HG03520 (cell line): ENCODE data around the gene KRTAP10-10.
"Not testable (repeated sequence)": the region's sequence is repeated elsewhere in the genome, so short reads cannot be mapped to it uniquely, and the experiment has no call there.

Experiments
- ATAC-seq: cut with Tn5 transposase; IDR thresholded peaks from one replicate; pipeline ENCODE4 v1.9.1; 2021; ENCODE audit warnings: mild to moderate bottlenecking, moderate library complexity; ENCODE audit not compliant: unreplicated experiment

KRTAP10-10 gene

DNA sequence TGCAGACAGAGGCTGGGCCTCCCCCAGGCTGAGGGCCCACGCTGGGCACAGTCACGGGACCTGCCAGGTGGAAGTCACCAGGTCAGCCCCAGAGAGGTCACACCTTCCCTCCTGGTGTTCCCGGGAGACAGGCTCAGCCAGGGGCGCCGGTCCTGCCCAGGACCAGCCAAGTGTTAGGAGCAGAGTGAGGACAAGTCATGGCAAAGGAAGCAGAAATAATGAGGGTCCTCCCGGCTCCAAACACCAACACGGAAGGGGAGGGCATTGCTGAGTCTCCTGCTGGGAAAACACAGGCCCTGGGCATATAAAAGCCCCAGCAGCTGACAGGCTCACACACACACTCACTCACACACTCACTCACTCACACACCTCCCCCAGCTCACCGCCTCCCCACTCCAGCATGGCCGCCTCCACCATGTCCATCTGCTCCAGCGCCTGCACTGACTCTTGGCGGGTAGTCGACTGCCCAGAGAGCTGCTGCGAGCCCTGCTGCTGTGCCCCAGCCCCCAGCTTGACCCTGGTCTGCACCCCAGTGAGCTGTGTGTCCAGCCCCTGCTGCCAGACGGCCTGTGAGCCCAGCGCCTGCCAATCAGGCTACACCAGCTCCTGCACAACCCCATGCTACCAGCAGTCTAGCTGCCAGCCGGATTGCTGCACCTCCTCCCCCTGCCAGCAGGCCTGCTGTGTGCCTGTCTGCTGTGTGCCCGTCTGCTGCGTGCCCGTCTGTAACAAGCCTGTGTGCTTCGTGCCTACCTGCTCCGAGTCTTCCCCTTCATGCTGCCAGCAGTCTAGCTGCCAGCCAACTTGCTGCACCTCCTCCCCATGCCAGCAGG lies at the start of gene KRTAP10-10:
Gene KRTAP10-10, plus strand, starts transcription at position 339 of the 833 bp plus-strand sequence. Its CDS starts 62 bp downstream, at position 401.
- ATAC-seq = no peak

DNA sequence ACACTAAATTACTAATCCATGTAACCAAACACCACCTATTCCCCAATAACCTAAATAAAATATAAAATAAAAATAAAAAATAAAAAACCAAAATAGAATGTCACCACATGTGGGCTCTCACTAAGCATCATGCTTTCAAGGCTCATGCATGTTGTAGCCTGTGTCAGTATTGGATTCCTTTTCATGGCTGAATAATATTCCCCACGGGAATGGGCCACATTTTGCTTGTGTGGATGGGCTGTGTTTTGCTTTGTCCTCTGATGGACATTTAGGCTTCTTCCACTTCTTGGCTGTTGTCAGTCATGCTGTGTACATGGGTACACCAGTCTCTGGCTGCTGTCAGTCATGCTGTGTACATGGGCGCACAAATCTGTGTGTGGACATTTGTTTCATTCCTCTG lies 48.1 kb upstream of the KRTAP10-10 start:
- ATAC-seq = no peak

DNA sequence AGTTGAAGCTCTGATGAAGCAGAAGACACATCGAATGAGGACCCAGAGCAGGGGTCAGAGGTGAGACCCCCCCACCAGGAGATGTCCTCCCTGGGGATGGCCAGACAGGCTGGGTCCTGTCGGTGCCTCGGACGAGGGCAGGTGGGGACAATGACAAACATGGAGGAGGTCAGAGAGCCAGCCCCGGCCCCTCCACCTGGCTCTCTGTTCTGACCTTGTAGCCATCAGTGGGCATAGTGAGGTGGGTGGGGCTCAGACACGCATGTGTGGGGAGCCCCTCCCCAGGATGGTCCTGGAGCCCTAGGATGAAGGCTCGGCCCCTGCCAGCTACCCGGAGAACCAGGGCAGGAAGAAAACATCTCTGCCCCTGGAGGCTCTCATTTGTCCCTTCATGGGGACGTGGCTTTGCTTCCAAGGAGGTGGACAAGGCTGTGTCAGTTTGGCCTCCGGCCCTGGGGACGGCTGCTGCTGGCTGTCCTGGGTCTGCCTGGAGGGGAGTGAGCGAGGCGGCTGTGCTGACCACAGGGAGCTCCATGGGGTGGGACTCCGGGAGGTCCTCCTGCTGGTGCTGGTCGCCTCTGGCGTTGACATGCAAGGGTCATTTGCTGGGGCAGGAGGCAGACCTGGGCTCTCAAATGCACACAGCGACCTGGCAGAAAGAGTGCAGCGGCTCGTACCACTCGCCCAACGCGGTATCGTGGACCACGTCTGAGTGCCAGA lies 47.4 kb upstream of the KRTAP10-10 start:
- ATAC-seq = no peak

GRCh38 chr21:44590311-44590721 lies 46.8 kb upstream of the KRTAP10-10 start:
- no peak for ATAC-seq

DNA sequence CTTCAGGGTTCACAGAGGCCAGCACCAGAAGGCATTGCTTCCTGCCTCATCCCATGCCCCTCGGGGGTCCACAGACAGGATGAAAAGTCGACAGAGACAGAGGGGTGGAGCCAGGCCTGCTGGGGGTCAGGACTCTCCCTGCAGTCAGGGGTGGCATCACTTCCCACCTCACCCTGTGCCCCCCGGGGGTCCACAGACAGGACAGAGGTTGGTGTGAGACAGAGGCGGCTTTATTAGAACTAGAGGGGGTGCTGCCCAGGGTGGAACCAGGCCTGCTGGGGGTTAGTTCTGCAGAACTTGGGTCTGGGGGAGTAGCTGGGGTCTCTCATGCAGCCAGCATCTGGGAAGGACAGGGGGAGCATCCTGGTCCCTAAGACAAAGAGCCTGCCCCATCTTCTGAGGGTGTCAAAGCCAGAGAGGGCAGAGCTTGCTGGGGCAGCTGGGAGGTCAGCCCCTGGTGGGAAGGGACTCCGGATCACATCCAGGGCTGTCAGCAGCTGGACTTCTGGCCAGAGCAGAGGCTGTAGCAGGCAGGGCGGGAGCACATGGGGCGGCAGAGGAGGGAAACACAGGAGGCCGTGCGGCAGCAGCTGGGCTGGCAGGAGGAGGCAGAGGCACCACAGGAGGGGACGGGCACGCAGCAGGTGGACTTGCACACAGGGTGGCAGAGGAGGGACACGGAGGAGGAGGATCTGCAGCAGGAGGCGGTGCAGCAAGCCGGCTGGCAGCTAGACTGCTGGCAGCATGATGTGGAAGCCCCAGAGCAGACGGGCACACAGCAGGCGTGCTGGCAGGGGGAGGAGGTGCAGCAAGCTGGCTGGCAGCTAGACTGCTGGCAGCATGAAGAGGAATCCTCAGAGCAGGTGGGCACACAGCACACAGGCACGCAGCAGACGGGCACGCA lies 46.0 kb upstream of the KRTAP10-10 start:
- not testable (repeated sequence) for ATAC-seq

DNA sequence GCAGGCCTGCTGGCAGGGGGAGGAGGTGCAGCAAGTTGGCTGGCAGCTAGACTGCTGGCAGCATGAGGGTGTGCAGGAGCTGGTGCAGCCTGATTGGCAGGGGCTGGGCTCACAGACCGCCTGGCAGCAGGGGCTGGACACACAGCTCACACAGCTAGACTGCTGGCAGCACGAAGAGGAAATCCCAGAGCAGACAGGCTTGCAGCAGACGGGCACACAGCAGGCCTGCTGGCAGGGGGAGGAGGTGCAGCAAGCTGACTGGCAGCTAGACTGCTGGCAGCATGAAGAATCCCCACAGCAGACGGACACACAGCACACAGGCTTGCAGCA lies 45.4 kb upstream of the KRTAP10-10 start:
- not testable (repeated sequence) for ATAC-seq

DNA sequence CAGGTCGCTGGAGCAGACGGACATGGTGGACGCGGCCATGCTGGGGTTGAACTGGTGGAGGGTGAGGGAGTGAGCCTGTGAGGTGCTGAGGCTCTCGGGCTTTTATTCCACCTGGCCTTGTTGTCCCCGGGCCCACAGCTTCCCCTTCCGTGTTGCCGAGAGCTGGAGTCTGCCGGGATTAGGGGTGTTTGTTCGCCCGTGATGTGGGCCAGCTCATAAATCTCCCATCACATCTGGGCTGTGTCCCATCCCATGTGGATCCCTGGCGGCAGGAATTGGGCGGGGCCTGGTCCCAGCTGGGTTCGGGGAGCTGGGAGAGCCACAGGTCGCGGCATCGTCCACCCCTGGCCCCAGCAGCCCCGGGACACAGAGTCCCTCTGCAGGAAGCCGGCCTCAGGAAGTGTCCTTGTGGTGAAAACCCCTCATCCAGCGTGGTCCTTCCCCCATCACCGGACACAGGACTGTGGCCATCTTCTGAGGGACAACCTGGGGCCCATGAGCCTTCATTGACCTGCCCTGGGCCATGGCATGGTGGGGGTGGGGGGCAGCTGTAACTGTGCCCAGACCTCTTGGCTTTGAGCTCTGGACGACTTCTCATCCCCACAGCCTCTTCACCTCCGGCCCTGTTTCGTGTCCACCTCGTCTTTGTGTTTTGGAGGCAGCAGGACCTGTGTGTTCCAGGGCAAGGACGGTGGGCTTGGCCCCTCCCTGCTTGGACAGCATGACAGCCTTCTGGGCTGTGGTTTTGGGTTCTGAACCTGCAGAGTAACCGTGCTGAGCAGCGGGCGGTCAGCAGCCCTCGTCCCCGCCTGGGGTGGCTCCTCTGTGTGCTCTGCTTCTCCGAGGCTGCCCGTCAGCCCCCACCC lies 44.5 kb upstream of the KRTAP10-10 start, which contains the start of gene KRTAP10-6:
Gene KRTAP10-6, minus strand, starts transcription at position 60 of the 866 bp plus-strand sequence. Its CDS starts 21 bp downstream, at position 39.
- ATAC-seq = no peak

GRCh38 chr21:44593598-44594405 lies 43.4 kb upstream of the KRTAP10-10 start:
- no peak for ATAC-seq

- no peak for ATAC-seq
Measured at GRCh38 chr21:44594406-44594916, 42.7 kb upstream of the KRTAP10-10 start.

DNA sequence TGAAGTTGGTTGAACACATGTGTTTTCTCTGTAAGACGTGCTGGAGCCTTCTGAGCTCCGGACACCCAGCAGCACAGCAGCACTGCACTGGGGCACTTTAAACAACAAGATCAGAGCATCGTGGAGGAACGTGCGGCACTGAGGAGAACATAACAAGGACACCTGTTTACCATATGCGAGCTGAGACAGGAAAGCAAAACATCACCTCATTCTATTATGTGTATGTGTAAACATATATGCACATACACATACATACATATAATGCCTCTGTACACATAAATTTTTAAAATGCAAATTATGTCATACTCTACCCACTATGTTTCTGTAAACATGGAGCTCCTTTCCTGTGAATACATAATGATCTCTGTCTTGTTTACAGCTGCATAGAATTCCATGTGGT lies 41.6 kb upstream of the KRTAP10-10 start:
- no peak for ATAC-seq

DNA sequence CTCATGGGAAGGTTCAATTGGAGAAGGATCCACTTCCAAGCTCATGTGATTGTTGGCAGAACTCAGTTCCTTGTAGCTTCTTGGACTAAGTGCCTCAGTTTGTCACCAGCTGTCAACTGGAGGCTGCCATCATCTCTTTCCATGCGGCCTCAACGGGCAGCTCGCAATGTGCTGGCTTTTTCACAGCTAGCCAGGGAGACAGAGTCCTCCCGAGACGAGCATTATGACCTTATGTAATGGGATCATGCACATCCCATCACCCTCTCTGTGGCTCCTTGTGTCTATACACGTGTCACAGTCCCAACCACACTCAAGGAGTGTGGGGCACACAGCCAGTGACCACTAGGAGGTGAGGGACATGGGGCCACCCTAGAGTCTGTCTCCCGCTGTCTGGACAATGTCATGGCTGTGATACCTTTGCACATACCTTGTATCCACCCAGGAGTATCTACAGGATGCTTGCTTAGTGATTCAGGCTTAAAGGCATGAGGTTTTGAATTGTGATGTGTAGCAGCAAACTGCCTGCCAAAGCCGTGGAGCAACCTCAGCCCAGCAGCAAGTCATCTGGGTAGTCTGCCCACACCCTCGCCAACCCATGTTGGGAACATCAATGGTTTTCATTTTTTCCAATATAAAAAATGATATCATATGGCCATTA lies 41.0 kb upstream of the KRTAP10-10 start:
- ATAC-seq = no peak

- ATAC-seq = no peak
Measured at GRCh38 chr21:44598061-44598460, 39.1 kb upstream of the KRTAP10-10 start.

- no peak for ATAC-seq
Measured at GRCh38 chr21:44599264-44600029, 37.7 kb upstream of the KRTAP10-10 start.

DNA sequence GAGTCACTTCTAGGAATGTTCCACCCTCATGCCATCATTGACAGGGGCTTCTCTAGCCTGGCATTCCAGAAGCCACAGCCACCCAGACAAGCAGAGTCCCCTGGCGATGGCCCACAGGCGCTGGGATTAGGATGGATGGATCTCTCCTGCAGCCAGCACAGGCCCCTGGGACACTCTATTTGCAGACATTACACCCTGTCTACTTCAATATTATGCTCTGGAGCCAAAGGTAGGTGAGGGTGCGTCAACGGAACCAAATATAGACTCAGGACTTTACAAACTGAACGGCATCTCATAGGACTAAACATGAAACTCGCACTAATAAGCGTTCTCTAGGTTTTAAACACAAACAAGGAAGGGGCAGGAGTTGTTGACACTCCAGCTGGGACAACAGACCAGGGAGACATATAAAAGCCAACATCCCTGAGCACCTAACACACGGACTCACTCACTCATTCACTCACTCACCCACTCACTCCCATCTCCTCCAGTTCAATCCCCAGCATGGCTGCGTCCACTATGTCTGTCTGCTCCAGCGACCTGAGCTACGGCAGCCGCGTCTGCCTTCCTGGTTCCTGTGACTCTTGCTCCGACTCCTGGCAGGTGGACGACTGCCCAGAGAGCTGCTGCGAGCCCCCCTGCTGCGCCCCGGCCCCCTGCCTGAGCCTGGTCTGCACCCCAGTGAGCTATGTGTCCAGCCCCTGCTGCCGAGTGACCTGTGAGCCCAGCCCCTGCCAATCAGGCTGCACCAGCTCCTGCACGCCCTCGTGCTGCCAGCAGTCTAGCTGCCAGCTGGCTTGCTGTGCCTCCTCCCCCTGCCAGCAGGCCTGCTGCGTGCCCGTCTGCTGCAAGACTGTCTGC lies 36.8 kb upstream of the KRTAP10-10 start, which contains the start of gene KRTAP10-7:
Gene KRTAP10-7, plus strand, starts transcription at position 480 of the 861 bp plus-strand sequence. Its CDS starts 25 bp downstream, at position 505.
- ATAC-seq = not testable (repeated sequence)

DNA sequence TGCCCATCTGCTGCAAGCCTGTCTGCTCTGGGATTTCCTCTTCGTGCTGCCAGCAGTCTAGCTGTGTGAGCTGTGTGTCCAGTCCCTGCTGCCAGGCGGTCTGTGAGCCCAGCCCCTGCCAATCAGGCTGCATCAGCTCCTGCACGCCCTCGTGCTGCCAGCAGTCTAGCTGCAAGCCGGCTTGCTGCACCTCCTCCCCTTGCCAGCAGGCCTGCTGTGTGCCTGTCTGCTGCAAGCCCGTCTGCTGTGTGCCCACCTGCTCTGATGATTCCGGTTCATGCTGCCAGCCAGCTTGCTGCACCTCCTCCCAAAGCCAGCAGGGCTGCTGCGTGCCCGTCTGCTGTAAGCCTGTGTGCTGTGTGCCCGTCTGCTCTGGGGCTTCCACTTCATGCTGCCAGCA lies 36.1 kb upstream of the KRTAP10-10 start:
- not testable (repeated sequence) for ATAC-seq

GRCh38 chr21:44601596-44602462 lies 35.3 kb upstream of the KRTAP10-10 start:
- no peak for ATAC-seq
